AG09309 (cell line): ENCODE data around the gene TRDMT1.

Source experiments
- DNase-seq: peaks from one replicate; pipeline ENCODE4 v3.0.0-alpha.2; 2010; ENCODE audit warnings: low read depth
- H3K4me3 ChIP-seq: 2 replicates; pipeline ENCODE4 v1.5.1; 2011; ENCODE audit warnings: mild to moderate bottlenecking, low read depth, low read length, moderate library complexity; ENCODE audit not compliant: control insufficient read depth
- TF ChIP-seq, protein P1 (sequence below): IDR thresholded peaks from 2 replicates; pipeline ENCODE4 v1.5.1; 2011; ENCODE audit warnings: mild to moderate bottlenecking, low read depth, low read length, inconsistent platforms; ENCODE audit not compliant: insufficient read depth, control insufficient read depth; ENCODE audit errors: missing control alignments

Gene TRDMT1

DNA sequence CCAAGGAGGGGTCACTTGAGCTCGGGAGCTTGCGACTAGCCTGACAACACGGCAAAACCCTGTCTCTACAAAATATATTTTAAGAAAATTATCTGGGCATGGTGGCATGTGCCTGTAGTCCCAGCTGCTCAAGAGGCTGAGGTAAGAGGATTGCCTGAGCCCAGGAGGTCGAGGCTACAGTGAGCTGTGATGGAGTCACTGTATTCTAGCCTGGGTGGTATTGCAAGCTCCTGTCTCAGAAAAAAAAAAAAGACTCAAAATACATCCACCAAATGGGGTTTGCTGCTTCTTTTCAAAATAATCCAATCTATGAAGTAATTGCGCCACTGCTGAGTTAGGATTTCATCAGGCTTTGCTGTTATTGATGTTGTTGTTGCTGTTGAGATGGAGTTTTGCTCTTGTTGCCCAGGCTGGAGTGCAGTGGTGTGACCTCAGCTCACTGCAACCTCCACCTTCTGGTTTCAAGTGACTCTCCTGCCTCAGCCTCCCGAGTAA lies 15.5 kb upstream of the TRDMT1 start:
- DNase-seq = no peak
- no peak overlapping the region for H3K4me3 ChIP-seq
- TF ChIP-seq, protein P1, sequence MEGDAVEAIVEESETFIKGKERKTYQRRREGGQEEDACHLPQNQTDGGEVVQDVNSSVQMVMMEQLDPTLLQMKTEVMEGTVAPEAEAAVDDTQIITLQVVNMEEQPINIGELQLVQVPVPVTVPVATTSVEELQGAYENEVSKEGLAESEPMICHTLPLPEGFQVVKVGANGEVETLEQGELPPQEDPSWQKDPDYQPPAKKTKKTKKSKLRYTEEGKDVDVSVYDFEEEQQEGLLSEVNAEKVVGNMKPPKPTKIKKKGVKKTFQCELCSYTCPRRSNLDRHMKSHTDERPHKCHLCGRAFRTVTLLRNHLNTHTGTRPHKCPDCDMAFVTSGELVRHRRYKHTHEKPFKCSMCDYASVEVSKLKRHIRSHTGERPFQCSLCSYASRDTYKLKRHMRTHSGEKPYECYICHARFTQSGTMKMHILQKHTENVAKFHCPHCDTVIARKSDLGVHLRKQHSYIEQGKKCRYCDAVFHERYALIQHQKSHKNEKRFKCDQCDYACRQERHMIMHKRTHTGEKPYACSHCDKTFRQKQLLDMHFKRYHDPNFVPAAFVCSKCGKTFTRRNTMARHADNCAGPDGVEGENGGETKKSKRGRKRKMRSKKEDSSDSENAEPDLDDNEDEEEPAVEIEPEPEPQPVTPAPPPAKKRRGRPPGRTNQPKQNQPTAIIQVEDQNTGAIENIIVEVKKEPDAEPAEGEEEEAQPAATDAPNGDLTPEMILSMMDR = no peak

DNA sequence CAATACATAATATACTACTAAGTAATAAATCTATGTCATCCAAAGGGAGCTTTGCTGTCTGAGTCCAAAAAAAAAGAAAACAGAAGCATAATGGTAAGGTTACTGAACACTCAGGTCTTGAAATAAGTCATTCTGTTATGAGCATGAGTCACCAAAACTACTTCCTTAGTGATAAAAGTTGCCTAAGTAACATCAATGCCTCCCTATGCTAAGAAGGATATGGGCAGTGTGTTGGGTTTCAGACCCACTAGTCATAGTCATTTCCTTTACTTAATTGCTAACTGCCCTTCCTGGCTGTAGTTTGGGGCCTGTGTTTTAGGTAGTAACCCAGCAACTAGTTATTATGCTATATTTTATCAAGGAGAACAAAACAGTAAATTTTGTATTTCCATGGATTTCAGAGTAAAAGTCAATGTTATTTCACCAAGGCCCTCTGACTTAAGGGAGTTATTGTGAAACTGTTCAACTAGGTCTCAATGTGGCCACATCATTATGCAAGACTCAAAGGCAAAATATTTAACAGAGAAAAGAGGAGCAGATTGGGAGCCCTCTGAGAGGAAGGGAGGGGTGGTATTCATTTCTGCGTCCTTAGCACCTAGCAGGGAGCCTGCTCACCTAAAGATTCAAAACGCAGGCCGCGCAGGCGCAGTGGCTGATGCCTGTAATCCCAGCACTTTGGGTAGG lies 14.9 kb upstream of the TRDMT1 start:
- H3K4me3 ChIP-seq = no peak overlapping the region
- DNase-seq = peak; percentile 99
- TF ChIP-seq, protein P1 = no peak

DNA sequence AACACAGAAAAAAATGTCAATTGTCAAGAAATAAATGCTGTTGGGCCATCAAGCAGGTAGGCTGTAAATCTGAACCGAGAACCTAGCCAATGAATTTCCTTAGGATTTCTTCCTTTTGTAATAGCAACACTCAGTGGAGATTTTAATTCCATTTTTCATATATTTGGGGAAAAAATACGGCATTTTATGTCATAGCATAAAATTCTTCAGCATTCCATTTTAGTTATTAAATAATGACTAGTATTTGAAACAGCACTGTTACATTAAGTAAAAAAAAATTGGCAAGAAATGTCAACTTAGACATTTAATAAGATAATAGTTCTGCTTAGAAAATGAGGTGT lies 14.3 kb upstream of the TRDMT1 start:
- TF ChIP-seq, protein P1 = no peak
- no peak for DNase-seq
- H3K4me3 ChIP-seq = no peak overlapping the region

DNA sequence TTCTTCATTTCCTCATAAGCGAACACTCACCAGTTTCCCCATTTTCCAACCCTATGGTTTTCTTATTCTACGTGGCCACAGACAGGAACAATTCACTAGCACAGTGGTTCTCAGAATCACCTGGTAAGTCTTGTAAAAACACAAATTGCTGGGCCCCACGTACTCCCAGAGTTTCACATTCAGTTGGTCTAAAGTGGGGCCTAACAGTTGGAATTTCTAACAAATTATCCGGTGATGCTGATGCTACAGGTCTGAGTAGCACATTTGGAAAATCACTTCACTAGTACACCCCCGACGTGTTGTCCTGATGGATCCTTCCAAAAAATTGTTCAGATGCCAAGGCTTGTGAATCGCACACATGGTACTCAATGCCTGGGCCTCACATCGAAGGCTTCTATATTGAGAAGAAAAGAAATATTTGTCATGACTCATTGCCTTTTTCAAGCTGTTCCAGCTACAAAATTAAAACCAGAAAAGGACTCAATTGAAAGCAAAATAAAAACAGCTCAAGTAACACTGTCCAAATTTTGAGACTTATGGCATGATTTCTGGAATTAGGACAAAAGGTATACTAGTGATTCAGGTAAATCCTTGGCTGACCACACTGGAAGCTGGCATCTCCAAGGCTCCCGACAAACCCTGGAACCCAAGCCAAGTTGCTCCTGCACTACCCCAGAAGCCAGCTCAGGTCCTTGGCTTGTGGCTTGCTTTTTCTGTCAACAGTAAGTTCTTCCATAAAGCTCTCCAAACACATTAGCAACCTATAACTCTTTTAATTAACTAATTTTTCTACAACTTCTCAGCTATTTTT lies 13.7 kb upstream of the TRDMT1 start:
- DNase-seq = peak; percentile 97
- H3K4me3 ChIP-seq = peak overlapping the region; percentile 34
- TF ChIP-seq, protein P1 = no peak

DNA sequence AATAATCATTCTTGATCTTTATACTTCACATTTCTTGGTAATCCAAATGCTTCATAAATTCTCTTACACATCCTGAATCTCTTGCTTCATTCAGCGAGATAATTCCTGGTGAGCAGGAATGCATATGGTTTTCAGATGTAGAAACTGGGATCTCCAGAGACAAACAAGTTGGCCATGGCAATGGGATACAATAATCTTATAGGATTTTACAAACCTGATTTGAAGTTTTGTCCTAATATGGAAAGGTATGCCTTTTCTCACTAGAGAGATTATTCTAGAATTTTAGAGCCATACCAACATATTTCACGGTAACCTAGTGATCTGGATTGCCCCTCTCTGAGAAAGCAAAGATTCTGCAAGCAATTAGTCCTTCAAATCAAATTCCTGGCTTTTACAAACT lies 13.1 kb upstream of the TRDMT1 start:
- TF ChIP-seq, protein P1 = no peak
- DNase-seq = no peak
- peak overlapping the region; percentile 34 for H3K4me3 ChIP-seq

DNA sequence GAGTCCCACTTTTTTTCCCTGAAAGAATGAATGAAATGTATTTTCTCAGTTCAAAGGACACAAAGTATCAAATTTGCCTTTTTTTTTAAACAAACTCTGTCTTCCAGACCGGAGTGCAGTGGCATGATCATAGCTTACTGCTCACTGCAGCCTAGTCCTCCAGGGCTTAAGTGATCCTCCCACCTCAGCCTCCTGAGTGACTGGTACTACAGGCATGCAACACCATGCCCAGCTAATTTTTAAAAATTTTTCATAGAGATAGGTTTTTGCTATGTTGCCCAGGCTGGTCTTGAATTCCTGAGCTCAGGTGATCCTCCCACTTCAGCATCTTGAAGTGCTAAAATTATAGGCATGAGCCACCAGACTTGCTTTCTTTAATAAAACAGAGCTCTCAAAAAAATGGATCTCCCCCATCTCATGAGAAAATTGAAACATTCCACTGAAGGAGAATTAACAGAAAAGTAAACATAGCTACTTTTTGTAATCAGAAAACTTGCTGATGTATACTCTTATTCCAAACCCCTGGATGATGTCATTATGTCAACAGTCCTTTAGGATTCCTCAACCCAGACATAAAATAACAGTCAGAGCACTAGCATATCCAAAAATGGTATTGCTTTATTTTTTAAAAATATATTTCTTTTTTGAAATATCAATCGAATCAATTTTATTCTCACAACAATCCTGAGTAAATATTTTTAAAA lies 12.3 kb upstream of the TRDMT1 start:
- no peak for DNase-seq
- H3K4me3 ChIP-seq = no peak overlapping the region
- TF ChIP-seq, protein P1 = no peak
